ENCODE results near the gene WDR19.

The WDR19 gene

DNA sequence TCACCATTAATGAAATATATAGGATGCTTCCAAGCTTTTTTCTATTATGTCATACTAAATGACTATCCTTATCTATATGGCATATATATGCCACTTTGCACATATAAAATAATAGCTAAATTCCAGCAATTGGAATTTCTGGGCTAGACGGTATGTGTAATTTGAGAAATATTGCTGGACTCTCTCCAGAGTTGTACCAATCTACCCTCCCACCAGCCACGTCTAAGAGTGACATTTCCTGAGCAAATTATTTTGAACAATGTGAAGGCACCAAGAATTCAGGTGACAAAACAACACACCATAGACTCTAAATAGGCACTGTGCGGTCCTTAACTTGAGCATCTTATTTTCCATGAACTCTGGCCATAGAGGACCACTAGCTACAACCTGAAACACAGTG is 121.5 kb downstream of the WDR19 start:
- ATAC-seq (no peak), DNase-seq (no peak)

DNA sequence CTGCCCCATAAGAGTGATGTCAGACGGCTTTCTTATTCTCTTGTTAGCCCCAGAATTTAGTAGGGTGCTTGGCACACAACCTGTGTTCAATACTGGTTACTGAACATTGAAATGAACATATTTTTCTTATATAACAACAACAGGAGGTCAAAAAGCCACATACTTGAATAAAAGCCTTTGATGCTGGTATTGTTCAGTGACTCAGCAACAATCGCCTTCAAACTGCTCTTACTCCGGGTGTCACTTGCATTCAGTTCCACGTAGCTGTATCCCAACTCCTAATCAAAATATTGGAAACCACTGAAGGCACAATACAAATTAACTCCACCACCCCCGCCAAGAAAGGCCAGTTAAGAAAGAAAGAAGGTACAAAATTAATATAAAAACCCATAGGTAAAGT is 122.3 kb downstream of the WDR19 start:
- DNase-seq: no peak
- no peak for ATAC-seq

DNA sequence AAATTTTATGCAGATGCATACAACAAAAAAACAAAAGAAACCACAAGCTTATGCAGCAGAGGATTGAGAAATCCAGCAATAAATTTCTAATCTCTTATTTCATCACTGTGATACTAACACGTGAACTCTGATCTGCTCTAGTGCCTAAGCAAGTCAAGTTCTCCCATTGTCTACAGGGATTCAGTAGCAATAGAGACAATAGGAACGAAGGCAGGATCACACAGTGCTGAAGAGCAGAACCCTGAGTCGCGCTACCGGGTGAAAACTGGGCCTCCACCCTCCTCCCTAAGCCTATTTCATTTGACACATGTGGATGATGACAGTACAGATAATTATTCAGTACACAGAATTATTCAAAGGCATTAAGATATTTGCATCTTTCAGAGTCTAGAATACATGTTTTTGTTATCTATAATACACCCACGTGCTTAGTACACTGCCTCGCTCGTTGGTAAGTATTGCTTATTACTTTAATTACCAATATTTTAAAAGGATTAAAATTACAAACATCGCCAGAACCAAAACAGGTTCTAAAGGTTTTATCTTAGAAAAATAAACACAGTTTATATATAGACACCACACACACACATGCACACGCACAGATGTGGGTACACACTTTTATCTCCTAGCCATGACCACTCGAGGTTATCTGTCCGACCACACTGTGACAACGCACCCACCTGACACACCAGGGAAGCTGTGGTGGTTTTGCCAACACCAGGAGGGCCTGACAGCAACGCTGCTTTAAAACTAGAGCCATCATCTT is 123.8 kb downstream of the WDR19 start:
- DNase-seq: no peak

DNA sequence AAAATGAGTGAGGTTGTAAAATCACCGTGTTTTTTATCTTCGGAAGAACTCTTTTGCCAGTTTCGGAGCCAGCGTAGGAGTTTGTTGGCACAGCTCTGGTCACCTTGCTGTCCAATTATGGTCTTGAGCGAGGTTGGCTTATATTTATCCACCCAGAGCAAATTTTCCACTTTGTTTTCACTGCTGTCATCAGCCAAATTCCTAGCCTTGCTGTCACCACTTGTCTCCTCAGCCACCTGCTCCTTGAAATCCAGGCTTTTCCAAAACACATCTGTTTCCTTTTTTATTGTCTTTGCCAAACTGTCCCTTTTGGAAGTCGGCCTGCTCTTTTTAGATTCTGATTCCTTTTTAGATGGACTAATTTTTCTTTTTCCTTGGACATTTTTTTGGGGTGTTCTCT is 126.3 kb downstream of the WDR19 start:
- ATAC-seq (no peak), DNase-seq (no peak)

More for the DNA sequence above, 123.8 kb downstream of the WDR19 start:
- ATAC-seq: no peak

DNA sequence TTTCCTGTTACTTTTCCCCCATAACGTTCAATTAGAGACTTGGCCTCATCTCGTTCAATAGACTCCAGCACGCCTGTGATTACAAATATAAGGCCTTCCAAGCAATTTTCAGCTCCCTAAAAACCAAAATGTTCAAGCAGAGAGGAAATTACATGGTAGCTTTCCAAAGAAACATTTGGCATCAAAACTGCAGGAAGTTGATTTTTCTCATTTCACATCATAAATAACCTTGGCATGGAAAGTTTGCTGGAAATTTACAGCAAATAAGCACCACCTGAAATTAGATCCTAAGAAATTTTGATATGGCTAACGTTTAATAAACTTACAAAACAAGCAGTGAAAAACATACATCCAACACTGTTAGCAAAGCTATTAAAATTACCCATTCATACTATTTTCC is 130.5 kb downstream of the WDR19 start:
- no peak for ATAC-seq
- no peak for DNase-seq

DNA sequence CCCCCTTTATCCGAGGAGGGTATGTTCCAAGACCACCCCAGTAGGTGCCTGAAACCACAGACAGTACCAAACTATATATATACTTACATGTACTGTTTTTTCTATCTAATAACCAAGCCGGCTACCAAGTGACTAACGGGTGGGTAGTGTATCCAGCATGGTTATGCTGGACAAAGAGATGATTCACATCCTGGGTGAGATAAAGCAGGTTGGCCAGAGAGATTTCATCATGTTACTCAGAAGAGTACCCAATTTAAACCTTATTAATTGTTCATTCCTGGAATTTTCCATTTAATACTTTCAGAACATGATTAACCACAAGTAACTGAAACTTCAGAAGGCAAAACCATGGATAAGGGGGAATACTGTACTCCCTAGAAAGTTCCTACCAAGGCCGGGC is 137.3 kb downstream of the WDR19 start:
- ATAC-seq (no peak), DNase-seq (no peak)

DNA sequence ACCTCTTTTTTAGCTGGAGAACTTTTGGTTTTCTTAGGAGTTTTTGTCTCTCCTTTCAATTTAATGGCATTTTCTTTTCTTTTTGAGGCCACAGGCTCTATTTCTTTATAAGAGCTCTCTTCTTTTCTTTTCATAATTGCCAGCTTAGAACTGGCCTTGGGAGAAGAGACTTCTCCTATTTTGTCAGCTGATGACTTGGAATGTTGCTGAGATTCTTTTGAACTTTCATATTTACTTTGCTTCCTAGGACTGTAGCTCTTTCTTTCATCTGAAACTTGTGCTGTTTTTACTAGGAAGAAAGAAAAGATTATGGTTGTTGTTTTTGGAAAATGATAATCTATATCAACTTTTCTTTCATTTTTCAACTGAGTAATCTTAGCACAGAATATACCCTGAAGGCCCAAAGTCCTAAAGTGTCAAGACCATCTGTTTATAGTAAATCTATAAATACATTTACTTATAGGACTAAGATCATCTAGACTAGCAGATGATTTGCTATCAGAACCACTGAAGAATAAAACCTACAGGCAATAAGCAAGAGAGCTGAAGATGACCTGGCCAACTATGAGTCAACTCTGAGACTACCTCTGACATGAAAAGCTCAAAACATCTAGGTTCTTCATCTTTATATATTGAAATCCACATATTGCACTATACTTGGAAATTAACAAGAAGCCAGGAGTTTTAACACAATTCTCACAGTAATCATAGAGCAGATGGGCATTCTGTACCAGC is 138.2 kb downstream of the WDR19 start:
- ATAC-seq (no peak), DNase-seq (no peak)

DNA sequence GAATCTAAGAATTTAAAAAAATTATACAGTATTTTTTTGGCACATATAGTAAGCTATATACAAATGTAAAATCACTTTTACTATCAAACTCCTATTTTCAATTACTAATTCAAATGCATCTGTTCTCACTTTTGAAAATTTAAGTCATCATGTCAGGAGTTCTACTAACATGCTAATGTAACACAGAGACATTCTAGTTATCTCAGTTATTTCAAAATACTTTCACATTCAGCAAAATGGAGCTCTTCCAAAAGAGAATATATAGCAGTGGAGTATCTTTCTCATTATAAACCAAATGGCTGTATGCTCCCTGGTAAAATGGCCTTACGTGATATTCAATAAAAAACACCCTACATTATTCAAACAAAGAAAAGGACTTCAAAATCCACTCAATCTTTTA is 141.5 kb downstream of the WDR19 start:
- DNase-seq (no peak), ATAC-seq (no peak)

DNA sequence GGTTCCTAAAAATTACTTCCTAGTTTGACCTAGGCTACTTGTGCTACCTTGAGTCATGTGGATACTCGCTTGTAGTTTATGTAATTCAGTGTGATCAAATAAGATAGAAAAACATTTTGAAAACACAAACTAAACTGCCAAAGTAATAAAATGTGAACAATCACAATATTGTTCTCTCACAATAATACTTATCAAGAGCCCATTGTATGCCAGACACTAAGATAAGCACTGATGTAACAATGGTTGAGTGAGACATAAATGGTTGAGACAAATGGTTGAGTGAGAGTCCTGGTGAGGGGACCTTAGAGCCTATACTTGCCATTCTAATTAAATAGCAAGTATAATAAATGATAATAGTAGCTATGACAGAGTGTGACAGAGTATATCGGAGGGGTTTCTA is 142.1 kb downstream of the WDR19 start:
- ATAC-seq (no peak), DNase-seq (no peak)

DNA sequence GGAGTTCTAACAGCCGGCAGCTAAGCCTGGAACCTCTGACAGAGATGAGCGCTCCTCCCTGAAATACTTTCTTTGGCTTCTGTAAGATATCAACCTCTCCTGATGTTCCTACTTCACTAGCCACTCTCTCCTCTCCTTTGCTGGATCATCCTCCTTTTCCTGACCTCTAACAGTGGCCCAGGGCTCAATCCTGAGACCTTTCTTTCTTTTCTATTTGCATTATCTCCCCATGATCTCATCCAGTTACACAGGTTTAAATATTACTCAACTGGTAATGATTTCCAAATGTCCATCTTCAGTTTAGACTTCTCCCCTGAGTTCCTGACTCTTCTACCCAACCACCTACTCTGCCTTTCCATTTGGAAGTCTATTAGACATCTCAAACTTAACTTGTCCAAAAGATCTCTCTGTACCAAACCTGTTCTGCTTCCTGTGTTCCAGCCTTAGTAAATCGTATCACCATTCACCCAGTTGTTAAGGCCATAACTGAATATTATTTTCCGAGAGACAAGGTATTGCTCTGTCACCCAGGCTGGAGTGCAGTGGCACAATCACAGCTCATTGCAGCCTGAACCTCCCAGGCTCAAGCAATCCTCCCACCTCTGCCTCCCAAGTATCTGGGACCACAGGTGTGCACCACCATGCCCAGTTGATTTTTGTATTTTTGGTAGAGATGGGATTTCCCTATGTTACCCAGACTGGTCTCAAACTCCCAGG is 142.7 kb downstream of the WDR19 start:
- DNase-seq (no peak), ATAC-seq (no peak)

DNA sequence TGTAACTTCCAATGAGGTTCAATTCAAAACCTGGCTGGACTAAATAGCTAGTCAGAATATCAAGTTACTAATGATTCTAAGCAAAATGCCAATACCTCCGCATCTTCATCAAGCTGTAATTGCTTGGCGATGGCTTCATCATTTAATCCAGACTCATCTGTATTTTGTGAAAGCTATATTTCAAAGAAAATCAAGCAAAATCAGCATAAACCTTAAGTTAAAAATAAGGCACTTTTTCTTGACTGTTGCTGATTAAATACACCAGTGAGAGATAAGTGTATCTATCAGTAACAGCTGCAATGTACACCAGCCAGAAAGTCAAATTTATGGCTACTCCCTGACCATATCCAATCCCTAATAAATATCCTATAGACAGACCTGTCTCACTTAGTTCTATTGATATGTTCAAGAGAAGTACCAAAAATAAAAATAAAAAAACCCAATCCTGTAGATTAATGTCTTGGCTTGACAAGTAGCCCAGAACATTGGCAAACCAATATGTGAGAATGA is 144.2 kb downstream of the WDR19 start:
- ATAC-seq: no peak
- DNase-seq: no peak

DNA sequence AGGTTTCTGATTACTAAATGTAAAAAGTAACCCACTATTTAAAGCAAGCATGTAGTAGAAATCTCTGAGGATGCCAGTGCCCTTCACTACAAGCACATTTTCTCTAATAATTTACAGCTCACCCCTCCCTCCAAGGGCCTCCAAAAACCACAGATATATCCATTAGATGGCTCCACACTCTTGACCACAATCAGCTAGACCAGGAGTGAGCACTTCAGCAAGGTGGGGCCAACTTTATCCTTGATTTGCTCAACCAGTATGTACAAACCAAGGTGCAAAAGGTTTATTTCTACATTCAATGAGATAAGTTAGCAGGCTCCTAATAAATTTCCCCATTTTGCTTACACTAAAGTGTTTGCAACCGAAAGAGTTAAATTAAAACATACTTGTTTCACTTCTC is 148.0 kb downstream of the WDR19 start:
- DNase-seq (no peak), ATAC-seq (no peak)

DNA sequence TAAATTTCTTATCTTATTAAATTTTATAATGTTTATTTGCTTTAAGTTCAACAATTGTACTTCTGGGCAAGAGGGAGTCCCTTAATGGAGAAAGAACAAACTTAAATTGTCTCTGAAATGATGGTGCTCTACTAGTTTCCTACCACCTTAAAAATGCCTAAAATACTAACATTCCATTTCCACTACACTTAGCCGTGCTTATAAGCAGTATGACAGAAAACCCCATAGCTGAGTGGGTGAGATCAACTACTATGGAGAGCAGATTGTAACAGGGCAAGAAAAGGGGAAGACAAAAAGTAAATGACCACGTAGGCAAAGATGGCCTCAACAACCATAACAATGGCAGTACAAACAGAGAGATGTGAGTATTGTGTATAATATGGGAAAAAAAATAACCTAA is 148.9 kb downstream of the WDR19 start:
- DNase-seq (no peak), ATAC-seq (no peak)

Measured in stimulated activated naive CD8-positive, alpha-beta T cell treated with anti-CD3 and anti-CD28 coated beads, Interleukin-15, Interleukin-2, amounts not matched to agents 100 U/mL and 50 U/mL, for 24 hours (primary cell).